HG03521 (cell line): ENCODE results near the gene CAPZB.

ENCODE experiments used
- ATAC-seq: cut with Tn5 transposase; IDR thresholded peaks from one replicate; pipeline ENCODE4 v1.9.1; 2021; ENCODE audit warnings: mild to moderate bottlenecking, moderate library complexity; ENCODE audit not compliant: unreplicated experiment

CAPZB gene

DNA sequence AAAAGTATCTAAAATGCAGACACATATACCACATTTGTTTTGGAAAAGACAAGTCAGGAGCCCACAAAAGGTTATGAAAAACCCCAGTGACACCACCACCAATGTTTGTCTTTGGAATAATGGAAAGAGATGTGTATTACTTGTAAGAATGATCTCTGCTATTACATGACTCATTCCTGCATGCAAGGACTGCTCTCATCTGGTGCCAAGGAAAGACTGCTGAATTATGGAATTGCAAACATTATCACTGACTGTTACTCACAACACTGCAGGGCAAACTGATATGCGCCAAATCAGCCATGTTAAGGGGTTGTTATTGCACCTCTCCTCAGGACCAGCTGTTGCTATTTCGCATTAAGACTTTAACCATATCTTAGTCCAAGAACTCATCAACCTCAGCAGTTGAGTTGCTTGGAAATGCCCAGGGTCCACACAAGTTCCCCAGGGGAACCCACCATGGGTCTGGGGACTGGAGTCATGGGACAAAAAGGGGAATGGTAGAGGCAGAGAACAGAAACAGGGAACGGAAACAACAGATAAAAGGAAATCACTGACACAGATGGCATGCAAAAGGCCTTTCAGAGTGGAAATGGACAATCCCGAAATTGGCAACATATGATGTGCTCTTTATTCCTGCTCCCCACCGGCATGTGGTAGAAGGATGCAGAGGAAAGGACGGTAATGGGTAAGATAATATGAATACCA lies 34.4 kb downstream of the CAPZB start:
- no peak for ATAC-seq

DNA sequence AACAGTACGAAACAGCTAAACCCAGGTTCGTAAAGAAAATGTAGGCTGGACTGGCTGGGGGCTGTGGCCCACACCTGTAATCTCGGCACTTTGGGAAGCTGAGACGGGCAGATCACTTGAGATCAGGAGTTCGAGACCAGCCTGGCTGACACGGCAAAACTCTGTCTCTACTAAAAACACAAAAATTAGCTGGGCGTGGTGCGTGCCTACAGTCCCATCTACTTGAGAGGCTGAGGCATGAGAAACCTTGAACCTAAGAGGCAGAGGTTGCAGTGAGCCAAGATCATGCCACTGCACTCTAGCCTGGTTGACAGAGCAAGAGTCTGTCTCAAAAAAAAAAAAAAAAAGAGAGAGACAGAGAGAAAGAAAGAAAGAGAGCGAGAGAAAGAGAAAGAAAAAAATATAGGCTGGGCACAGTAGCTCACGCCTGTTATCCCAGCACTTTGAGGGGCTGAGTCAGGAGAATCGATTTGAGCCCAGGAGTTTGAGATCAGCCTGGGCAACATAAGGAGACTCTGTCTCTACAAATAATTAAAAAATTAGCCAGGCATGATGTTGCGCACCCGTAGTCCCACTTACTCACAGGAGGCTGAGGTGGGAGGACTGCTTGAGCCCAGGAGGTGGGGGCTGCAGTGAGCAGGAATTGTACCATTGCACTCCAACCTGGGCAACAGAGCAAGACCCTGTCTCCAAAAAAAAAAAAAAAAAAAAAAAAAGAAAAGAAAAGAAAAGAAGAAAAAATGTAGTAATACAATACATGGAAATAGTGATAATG lies 35.7 kb downstream of the CAPZB start:
- no peak for ATAC-seq

DNA sequence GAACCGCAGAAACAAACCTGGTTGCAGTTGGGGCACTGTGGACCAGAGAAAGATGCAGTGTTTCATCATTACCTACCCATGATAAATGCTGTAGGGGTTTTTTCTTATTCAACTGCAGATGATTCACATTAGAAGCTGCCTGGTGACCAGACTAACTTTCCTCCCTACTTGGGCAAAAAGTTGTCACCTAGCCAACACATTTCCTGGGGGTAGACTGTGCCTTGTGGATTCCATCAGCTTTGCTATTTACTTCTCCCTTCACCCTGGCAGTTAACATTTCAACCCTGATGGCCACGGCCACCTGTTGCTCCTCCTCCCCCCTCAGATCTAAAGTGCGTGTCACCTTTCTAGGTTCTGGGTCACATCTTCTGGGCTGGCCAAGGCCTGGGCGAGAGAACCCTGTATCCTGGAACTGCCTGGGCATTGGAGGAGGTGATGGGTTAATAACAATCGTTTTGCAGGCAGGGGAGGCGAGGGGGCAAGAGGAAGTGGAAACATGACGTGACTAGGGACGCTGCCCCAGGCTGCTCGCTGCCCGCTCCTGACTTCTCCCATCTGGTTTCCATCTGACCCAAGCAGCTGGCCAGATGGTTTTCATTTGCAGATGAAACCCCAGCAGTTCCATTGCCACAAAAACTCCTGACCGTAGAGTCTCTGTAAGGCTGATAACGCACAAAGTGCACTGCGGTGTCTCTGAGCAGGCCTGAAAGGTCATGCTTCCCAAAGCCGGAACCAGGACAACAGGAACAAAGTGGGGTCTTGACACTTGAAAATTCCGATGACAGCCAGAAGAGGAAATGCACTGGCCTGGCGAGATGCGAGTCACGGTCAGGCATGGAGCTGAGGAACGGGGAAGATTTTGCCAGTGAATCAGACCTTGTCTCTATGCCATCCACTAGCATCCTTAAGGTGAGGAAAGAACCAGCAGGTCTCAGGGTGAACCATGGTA lies 36.6 kb downstream of the CAPZB start:
- no peak for ATAC-seq

DNA sequence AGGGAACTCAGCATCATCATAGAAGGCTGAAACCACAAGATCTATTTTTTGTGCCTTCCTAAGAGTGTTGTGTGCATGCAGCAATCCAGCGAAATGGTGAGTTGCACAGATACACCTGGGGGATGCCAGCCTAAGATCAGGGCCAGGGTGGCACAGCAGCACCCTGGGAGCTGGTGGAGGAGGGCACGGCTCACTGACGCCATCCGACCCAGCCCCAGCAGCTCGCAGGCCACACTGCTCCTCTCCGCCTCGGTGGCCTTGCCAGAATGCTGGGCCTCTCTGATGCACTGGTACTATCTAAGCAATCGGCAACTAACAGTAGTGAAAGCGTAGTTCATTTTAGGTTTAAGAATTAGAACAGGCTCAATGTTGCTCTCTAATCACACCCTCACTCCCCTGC lies 37.8 kb downstream of the CAPZB start:
- no peak for ATAC-seq

DNA sequence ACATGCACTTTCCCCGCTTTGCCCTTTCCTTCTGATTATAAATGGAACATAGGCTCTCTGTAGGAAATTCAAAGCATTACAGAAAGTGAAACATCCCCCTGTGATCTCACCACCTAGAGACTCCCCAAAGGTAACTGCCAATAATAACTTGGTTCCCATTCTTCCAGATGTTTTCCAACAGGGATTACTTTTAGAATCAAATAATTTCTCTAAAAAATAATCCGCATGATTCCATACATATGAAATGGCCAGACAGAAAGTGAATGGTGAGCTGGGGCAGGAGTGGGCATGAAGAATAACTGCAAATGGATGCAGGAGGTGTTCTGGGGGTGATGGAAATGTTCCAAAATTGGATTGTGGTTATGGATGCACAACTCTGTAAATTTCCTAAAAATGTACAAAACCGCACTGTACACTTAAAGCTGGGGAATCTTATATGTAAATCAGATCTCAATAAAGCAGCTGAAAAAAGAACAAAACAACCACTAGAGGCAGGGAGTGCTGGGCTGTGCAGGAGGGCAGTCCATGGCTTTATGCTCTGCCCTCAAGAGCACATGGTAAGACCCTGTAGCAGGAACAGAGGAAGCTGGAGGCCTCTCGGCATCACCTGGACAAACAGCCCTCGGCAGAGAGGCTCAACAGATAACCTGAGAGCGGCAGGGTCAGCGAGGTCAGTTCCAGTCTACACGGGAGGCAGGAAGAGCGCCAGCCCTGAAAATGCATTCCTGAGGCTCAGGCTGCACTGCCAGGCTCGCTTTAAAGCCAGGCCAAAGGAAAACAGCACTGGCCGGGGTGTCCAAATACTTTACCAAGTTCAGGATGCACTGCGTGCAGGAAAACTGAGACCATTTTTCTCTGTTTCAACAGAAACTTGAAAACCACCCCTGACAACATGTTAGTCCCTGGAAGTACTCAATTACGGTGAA lies 39.7 kb downstream of the CAPZB start:
- no peak for ATAC-seq

DNA sequence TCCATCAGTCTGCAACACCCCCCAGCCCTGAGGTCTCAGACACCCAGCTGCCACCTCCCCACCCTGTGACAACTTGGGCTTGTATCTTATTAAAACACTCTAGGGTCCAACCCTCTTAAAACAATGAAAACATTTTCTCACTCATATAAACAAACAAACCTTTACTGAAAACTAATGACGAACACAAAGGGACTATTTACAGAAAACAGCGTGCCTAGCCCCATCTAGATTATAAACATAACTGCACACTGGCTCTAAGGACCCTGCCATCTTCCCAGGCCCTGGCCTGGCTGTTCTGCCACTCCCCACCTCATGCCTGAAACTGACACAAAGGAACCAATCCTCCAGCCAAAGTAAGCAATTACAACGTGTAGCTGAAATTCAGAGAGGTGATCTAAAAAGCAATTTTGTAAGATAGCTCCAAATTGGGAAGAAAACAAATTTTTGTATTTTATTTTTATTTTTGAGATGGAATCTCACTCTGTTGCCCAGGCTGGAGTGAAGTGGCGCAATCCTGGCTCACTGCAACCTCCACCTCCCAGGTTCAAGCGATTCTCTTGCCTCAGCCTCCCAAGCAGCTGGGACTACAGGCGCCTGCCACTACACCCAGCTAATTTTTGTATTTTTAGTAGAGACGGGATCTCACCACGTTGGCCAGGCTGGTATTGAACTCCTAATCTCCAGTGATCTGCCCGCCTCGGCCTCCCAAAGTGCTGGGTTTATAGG lies 40.9 kb downstream of the CAPZB start:
- ATAC-seq, result no peak

DNA sequence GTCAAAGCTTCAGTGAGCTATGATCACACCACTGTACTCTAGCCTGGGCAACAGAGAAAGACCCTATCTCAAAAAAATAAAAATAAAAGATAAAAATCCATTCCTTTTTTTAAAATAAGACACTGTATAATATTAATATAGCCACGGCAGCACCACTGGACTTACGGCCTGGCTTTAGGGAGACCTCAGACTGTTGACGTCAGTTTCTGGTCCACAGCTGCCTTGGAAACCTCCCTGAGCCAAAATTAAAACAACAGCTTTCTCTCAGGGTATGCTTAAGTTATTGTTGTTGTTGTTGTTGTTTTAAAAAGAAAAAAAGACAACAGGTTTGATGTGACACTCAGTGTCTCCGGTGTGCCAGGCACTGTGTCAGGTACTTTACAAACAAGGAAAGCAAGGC lies 42.0 kb downstream of the CAPZB start:
- no peak for ATAC-seq

DNA sequence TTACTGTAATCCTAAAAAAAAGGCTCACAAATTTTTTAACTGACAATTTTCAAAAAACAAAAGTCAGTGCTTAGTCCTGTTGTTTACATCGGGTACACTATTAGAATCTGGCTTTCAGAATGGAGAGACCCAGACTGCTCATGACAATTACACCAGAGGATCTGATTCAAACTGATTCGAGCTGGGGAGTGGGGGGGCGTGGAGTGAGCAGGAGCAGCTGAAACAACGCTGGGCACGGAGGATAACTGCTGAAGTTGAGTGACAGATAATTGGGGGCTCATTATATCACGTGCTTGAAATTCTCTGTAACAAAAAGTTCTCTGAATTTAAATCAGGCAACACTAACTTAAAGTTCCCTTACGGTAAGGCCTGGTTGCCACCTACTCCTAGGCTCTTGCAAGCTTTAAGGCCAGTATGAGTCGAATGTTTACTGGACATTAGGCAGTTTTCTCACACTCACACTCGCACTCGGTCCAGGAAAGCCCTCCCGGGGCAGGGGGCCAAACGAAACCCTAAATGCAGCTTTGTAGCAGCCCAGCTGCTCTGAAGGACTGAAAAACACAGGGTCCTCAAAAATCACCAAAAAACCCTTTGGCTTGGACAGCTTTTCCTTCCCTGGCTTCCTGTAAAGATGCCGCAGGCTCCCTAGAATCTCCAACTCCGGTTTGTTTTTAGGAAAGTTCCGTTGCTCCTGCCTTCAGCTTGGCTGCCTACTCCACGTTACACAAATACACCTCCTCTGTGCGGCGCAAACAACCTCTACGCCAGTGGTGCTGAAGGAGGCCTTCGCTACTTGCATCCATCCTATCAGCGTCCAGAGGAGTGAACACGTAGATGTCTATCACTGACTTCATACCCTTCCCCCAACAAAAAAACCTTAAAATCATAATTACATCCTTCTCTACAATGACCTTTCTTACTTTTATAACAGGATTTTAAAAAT lies 42.9 kb downstream of the CAPZB start:
- no peak for ATAC-seq

DNA sequence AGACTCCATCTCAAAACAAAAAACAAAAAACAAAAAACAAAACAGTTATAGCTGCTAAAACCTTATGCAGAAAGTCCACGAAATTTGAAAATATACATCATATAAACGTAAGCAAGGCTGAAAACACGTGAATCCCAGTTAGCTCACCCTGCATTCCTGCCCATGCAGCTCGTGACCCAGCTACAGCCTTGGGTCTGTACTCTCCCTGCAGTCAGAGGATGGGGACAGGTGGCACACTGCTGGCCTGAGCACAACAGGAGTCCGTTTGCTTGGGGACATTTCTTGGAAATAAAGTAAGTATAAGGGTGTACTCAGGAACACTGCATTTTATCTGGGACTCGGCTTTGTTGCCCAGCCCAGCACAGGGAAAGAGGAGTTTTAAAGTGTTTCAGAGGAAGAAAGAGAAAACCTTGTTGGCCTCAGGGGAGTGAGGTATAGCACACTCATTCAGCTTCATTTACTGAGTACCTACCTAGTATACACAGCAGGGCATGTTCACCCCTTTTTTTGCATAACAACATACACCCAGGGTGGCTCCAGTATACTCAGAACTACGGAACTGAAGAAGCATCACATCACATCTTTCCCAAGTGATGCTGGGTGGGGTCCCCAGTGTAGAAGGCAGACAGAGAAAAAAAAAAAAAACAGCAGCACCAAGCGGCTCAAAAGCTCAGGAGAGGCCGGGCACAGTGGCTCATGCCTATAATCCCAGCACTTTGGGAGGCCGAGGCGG lies 44.1 kb downstream of the CAPZB start:
- no peak for ATAC-seq

DNA sequence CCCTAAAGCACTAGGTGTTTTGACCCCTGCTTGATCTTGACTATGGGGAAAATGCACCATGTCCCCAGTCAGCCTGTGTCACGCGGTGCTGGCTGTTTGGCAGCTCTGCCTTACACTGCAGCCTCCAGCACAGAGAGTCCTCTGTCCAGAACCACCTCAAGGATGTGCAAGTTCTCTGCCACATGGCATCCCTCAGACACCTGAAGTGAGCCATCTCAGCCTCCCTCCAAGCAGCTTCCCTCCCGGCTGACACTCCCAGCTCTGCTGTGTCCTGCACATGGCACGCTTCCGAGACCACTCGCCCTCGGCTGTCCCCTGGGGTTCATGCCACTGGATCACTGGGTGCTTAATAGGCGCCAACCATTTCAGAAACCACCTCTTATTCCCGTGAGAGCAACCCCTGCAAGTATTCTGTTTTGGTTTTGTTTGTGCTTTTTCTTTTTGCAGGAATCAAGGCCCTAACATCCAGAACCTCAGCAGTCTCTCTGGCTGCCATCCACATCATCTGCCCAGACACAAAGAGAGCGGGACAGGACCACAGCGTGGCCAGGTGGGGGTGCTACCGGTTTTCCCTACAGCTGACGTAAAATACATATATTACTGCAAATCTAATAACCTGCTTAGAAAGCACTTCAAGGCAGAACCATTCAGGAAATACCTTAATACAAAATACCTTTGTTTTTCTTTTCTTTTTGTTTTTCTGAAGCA lies 45.7 kb downstream of the CAPZB start:
- no peak for ATAC-seq

DNA sequence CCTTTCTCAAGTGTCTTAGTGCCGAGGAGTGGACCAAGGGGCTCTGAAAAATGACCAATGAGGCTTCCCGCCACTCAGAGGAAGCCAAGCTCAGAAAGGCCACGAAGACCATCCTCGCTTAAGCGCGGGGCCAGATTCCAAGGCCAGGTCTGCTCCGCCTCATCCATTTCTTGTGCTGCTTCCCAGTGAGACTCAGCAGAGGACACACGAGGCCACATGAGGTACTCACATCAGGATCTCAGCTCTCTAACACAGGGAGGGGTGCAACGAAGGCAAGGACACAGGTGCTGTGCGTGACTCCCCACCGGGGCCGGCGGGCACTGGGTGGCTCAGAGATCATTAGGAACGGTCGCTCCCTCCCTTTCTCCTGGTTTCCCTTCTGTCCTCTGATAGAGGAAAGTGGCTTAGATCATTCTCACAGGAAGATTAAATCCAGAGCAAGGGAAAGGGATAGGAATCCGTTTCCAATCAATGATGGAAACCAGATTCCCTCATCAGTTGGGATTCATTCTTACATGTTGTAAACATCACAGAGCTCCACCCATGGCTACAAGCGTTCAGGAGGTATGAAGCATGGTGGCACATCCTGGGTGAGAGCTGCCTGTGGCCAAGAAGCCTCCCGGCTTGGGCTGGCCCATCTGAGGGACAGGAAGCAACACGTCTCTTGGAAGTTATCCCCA lies 46.7 kb downstream of the CAPZB start:
- ATAC-seq, result no peak

DNA sequence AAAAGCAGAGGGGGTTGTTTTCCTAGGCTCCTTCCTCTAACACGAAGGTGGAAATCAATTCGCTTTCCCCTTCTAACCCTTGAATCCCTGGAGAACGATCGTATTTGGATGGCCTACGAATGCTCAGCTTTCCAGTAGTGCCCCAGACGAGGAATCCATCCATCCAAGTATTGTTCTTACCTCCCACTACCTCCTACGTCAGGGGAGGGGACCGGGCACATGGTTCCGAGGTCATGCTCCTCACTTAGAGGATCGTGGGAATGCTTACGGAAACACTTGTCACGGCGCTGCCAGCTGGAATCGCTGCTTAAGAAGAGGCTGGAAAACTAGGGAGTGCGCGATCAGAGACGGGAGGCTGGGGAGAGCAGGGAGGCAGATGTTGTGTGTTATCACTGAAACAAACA lies 47.4 kb downstream of the CAPZB start:
- ATAC-seq, result no peak

DNA sequence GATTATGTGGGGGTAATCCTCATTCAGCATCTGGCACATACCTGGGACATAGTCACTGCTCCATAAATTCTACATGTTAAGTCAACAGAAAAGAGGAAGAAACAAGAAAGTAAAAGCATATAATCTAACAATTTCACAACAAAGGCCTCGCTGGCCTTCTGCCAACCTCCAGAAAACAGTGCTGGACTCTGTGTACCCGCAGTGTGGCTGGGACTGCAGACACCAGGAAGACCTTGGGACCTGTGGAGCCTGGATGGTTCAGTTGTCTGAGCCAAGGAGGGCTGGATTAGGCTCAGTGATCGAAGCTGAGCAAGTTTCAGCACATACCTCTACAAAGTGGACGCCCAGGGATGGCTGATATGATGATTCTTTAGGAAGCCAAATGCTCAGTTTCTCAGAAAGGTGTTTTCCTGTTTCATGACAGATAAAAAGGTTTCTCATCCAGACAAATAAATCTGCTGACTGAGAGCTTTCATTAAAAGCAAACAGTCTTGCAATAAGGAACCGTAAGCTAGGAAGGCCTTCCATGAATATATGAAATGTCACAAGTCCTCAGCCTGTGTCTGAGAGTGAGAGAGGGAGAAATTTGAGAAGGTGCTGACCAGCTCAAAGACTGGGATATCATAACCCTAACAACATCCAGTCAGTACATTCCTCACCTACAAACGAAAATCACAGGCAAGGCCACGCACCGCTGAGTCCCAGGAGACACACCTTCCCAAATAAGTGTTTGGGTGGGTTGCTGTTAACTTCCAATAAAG lies 48.4 kb downstream of the CAPZB start:
- no peak for ATAC-seq

DNA sequence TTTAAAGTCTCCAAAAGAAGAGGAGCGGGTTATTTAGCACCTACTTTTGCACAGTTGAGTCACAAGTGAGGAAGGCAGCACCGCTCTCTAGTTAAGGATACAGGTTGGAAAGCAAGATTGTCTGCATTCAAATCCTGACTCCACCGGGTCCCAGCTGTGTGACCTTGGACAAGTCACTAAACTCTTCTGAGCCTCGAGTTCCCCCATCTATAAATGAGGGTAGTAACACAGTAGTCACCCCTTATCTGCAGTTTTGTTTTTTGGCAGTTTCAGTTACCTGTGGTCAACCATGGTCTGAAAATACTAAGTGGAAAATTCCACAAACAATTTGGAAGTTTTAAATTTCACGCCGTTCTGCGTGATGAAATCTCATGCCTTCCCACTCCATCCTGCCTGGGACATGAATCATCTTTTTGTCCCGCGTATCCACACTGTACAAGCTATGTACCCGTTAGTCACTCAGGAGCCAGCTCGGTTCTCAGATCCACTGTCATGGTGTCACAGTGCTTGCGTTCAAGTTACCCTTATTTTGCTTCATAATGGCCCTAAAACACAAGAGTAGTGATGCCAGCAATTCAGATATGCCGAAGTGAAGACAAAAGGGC lies 49.4 kb downstream of the CAPZB start:
- no peak for ATAC-seq

DNA sequence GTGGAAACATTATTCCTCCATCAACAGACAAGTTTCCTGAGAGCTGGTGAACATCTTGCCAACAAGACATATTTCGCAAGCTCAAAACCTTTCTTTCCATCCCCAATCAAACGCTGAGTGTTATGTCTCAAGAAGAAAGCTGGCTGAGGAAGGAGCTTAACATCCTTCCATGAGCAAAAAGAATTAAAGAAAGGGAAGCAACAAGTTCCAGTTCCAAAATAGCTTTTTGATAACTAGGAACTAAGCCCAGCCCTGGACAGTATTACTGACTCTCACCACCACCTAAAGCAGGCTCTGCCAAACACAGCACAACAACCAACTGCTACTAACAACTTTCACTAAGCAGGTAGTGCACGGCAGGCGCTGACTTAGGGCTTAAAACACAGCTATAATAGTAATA lies 50.2 kb downstream of the CAPZB start:
- ATAC-seq, result no peak

DNA sequence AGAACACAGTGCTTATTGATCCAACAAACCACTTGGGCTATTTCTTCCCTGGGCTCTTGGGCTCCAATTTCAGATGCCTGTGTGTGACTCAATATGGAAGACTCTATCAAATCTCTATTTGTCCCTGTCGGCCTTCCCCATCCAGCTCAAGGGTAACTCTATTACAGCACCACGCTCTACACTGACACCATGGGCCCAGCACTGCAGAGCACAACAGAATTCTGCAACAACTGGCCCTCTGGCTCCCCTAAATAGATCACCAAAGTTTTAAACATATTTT lies 51.7 kb downstream of the CAPZB start:
- ATAC-seq, result no peak
